SK-N-SH treated with all-trans-retinoic acid at 6 μM for 48 hours (cell line): Measurements from ENCODE around the gene TUG1.

ENCODE experiments used
- ATAC-seq: fragments of 200-7000 bp; cut with Tn5 transposase; 3 replicates; pipeline ENCODE4 v1.9.1; 2020; ENCODE audit warnings: mild to moderate bottlenecking, moderate library complexity
- ARNTL ChIP-seq: fragments of 450-650 bp; formaldehyde crosslinking; IDR thresholded peaks from 2 replicates; pipeline ENCODE4 v1.5.0; 2020; ENCODE audit warnings: low read depth, mild to moderate bottlenecking, moderate library complexity, borderline replicate concordance
- BACH2 ChIP-seq: fragments of 250-450 bp; sonication (Bioruptor Pico); IDR thresholded peaks from 2 replicates; pipeline ENCODE4 v1.9.0; 2021; ENCODE audit warnings: mild to moderate bottlenecking, borderline replicate concordance
- CSDC2 ChIP-seq: fragments of 250-450 bp; sonication (Bioruptor Pico); IDR thresholded peaks from 2 replicates; pipeline ENCODE4 v1.5.0; 2020; ENCODE audit warnings: mild to moderate bottlenecking, moderate library complexity
- ESRRG ChIP-seq: fragments of 250-450 bp; sonication (Bioruptor Pico); IDR thresholded peaks from 2 replicates; pipeline ENCODE4 v1.6.1; 2021; ENCODE audit warnings: mild to moderate bottlenecking
- GLIS3 ChIP-seq: fragments of 250-450 bp; sonication (Bioruptor Pico); IDR thresholded peaks from 2 replicates; pipeline ENCODE4 v1.5.0; 2020; ENCODE audit warnings: mild to moderate bottlenecking, moderate library complexity
- ISL1 ChIP-seq: fragments of 250-450 bp; sonication (Bioruptor Pico); IDR thresholded peaks from 2 replicates; pipeline ENCODE4 v2.1.2; 2022; ENCODE audit warnings: mild to moderate bottlenecking, moderate library complexity
- OSR1 ChIP-seq: fragments of 250-450 bp; sonication (Bioruptor Pico); IDR thresholded peaks from 2 replicates; pipeline ENCODE4 v1.8.0; 2022; ENCODE audit warnings: moderate library complexity, mild to moderate bottlenecking, inconsistent platforms
- PPARA ChIP-seq: fragments of 250-450 bp; sonication (Bioruptor Pico); IDR thresholded peaks from 2 replicates; pipeline ENCODE4 v1.5.0; 2020; ENCODE audit warnings: mild to moderate bottlenecking, borderline replicate concordance
- RARB ChIP-seq: fragments of 250-450 bp; sonication (Bioruptor Pico); IDR thresholded peaks from 2 replicates; pipeline ENCODE4 v1.8.0; 2021; ENCODE audit warnings: mild to moderate bottlenecking, moderate library complexity
- TCF4 ChIP-seq: fragments of 250-450 bp; sonication (Bioruptor Pico); IDR thresholded peaks from 2 replicates; pipeline ENCODE4 v1.8.0; 2021; ENCODE audit warnings: mild to moderate bottlenecking, moderate library complexity, borderline replicate concordance
- TOX ChIP-seq: fragments of 250-450 bp; sonication (Bioruptor Pico); IDR thresholded peaks from 2 replicates; pipeline ENCODE4 v1.8.0; 2021; ENCODE audit warnings: mild to moderate bottlenecking, moderate library complexity, borderline replicate concordance
- ZC3H10 ChIP-seq: fragments of 250-450 bp; sonication (Bioruptor Pico); IDR thresholded peaks from 2 replicates; pipeline ENCODE4 v1.5.1; 2021; ENCODE audit warnings: mild to moderate bottlenecking, moderate library complexity
- ZFP30 ChIP-seq: fragments of 450-650 bp; formaldehyde crosslinking; IDR thresholded peaks from 2 replicates; pipeline ENCODE4 v1.5.0; 2022; ENCODE audit warnings: mild to moderate bottlenecking, moderate library complexity
- ZNF565 ChIP-seq: fragments of 450-650 bp; formaldehyde crosslinking; conservative IDR thresholded peaks from 2 replicates; pipeline ENCODE4 v1.5.0; 2020; ENCODE audit warnings: low read depth, mild to moderate bottlenecking, moderate library complexity
- ZNF70 ChIP-seq: fragments of 450-650 bp; formaldehyde crosslinking; IDR thresholded peaks from 2 replicates; pipeline ENCODE4 v1.5.0; 2020; ENCODE audit warnings: mild to moderate bottlenecking, moderate library complexity
- TF ChIP-seq, protein P1 (sequence below): fragments of 250-450 bp; sonication (Bioruptor Pico); IDR thresholded peaks from 2 replicates; pipeline ENCODE4 v1.8.0; 2021; ENCODE audit warnings: low read depth, mild to moderate bottlenecking, moderate library complexity, borderline replicate concordance
- TF ChIP-seq, protein P2 (sequence below): fragments of 250-450 bp; sonication (Bioruptor Pico); IDR thresholded peaks from 2 replicates; pipeline ENCODE4 v1.5.1; 2020; ENCODE audit warnings: low read depth, mild to moderate bottlenecking, moderate library complexity
- TF ChIP-seq, protein P3 (sequence below): fragments of 250-450 bp; sonication (Bioruptor Pico); IDR thresholded peaks from 2 replicates; pipeline ENCODE4 v1.5.1; 2021; ENCODE audit warnings: mild to moderate bottlenecking, moderate library complexity
- TF ChIP-seq, protein P4 (sequence below): fragments of 250-450 bp; sonication (Bioruptor Pico); IDR thresholded peaks from 2 replicates; pipeline ENCODE4 v1.5.0; 2020; ENCODE audit warnings: mild to moderate bottlenecking, moderate library complexity
- TF ChIP-seq, protein P5 (sequence below): fragments of 250-450 bp; sonication (Bioruptor Pico); IDR thresholded peaks from 2 replicates; pipeline ENCODE4 v1.8.0; 2020; ENCODE audit warnings: mild to moderate bottlenecking, moderate library complexity, borderline replicate concordance

TUG1 gene

DNA sequence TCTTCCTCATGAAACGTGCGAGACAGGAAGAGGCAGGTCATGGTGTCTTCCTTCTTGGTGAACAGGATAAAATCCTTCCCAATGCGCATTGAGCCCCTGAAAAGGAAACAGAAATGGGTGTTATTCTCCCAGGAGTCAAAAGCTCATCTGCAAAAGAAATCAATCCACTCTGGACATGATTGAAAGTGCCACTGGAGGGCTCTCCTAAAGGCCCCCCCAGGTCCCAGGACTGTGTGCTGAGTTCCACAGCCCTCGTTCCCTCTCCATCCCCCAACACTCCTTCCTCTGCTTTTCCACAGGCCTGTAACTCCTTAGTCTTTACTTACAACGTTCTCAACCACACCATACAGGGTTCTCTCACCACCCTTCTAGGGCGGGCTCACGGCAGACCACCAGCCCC lies 22.7 kb upstream of the TUG1 start:
- TF ChIP-seq RARB (CRISPR knock-in tag) (no peak), ESRRG (CRISPR knock-in tag) (no peak), BACH2 (no peak), PPARA (CRISPR knock-in tag) (no peak), ZNF565 (CRISPR knock-in tag) (no peak), TCF4 (no peak), ZNF70 (CRISPR knock-in tag) (no peak), ARNTL (CRISPR knock-in tag) (no peak), ISL1 (CRISPR knock-in tag) (no peak), ZFP30 (CRISPR knock-in tag) (no peak), TOX (CRISPR knock-in tag) (no peak), ZC3H10 (CRISPR knock-in tag) (no peak)
- TF ChIP-seq, protein P1, sequence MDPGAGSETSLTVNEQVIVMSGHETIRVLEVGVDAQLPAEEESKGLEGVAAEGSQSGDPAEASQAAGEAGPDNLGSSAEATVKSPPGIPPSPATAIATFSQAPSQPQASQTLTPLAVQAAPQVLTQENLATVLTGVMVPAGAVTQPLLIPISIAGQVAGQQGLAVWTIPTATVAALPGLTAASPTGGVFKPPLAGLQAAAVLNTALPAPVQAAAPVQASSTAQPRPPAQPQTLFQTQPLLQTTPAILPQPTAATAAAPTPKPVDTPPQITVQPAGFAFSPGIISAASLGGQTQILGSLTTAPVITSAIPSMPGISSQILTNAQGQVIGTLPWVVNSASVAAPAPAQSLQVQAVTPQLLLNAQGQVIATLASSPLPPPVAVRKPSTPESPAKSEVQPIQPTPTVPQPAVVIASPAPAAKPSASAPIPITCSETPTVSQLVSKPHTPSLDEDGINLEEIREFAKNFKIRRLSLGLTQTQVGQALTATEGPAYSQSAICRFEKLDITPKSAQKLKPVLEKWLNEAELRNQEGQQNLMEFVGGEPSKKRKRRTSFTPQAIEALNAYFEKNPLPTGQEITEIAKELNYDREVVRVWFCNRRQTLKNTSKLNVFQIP (CRISPR knock-in tag), result no peak
- TF ChIP-seq, protein P2, sequence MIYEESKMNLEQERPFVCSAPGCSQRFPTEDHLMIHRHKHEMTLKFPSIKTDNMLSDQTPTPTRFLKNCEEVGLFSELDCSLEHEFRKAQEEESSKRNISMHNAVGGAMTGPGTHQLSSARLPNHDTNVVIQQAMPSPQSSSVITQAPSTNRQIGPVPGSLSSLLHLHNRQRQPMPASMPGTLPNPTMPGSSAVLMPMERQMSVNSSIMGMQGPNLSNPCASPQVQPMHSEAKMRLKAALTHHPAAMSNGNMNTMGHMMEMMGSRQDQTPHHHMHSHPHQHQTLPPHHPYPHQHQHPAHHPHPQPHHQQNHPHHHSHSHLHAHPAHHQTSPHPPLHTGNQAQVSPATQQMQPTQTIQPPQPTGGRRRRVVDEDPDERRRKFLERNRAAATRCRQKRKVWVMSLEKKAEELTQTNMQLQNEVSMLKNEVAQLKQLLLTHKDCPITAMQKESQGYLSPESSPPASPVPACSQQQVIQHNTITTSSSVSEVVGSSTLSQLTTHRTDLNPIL (CRISPR knock-in tag), result no peak
- TF ChIP-seq, protein P3, sequence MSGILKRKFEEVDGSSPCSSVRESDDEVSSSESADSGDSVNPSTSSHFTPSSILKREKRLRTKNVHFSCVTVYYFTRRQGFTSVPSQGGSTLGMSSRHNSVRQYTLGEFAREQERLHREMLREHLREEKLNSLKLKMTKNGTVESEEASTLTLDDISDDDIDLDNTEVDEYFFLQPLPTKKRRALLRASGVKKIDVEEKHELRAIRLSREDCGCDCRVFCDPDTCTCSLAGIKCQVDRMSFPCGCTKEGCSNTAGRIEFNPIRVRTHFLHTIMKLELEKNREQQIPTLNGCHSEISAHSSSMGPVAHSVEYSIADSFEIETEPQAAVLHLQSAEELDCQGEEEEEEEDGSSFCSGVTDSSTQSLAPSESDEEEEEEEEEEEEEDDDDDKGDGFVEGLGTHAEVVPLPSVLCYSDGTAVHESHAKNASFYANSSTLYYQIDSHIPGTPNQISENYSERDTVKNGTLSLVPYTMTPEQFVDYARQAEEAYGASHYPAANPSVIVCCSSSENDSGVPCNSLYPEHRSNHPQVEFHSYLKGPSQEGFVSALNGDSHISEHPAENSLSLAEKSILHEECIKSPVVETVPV (CRISPR knock-in tag), result no peak
- TF ChIP-seq, protein P4, sequence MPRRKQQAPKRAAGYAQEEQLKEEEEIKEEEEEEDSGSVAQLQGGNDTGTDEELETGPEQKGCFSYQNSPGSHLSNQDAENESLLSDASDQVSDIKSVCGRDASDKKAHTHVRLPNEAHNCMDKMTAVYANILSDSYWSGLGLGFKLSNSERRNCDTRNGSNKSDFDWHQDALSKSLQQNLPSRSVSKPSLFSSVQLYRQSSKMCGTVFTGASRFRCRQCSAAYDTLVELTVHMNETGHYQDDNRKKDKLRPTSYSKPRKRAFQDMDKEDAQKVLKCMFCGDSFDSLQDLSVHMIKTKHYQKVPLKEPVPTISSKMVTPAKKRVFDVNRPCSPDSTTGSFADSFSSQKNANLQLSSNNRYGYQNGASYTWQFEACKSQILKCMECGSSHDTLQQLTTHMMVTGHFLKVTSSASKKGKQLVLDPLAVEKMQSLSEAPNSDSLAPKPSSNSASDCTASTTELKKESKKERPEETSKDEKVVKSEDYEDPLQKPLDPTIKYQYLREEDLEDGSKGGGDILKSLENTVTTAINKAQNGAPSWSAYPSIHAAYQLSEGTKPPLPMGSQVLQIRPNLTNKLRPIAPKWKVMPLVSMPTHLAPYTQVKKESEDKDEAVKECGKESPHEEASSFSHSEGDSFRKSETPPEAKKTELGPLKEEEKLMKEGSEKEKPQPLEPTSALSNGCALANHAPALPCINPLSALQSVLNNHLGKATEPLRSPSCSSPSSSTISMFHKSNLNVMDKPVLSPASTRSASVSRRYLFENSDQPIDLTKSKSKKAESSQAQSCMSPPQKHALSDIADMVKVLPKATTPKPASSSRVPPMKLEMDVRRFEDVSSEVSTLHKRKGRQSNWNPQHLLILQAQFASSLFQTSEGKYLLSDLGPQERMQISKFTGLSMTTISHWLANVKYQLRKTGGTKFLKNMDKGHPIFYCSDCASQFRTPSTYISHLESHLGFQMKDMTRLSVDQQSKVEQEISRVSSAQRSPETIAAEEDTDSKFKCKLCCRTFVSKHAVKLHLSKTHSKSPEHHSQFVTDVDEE (CRISPR knock-in tag), result no peak
- TF ChIP-seq, protein P5, sequence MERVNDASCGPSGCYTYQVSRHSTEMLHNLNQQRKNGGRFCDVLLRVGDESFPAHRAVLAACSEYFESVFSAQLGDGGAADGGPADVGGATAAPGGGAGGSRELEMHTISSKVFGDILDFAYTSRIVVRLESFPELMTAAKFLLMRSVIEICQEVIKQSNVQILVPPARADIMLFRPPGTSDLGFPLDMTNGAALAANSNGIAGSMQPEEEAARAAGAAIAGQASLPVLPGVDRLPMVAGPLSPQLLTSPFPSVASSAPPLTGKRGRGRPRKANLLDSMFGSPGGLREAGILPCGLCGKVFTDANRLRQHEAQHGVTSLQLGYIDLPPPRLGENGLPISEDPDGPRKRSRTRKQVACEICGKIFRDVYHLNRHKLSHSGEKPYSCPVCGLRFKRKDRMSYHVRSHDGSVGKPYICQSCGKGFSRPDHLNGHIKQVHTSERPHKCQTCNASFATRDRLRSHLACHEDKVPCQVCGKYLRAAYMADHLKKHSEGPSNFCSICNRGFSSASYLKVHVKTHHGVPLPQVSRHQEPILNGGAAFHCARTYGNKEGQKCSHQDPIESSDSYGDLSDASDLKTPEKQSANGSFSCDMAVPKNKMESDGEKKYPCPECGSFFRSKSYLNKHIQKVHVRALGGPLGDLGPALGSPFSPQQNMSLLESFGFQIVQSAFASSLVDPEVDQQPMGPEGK, result no peak
- no peak for ATAC-seq

DNA sequence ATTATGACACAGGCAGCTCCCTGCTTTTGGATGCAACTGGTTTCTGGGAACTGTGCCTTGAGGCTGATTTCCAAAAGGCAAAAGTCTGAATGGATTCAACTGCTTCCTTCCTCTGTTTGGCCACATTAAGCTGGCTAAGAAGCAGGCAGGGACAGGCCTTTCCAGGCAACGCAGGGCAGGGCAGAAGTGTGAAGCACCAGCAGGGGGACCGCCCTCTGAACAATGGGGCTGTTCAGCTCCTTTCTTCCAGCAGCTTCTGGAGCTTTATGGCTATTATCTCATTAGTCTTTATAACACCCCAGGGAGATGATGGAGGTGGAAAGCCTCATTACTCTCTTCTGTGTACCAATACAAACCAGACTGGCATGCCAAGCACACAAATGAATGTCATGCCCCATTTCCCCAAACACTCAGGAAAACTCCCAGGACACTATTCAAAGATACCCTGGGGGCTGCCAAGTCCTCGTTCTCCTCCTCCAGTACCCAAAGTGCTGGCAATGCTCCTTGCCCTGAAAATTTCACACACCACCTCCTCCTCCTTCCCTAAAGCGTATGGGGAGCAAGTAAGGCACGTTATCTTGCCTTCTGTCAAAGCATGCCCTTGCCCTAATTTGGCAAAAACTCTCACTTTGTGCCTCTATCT lies 21.8 kb upstream of the TUG1 start:
- no peak for ATAC-seq
- TF ChIP-seq ZC3H10 (CRISPR knock-in tag) (no peak), CSDC2 (no peak), ARNTL (CRISPR knock-in tag) (no peak), ZNF565 (CRISPR knock-in tag) (no peak), ISL1 (CRISPR knock-in tag) (no peak), TCF4 (no peak), GLIS3 (CRISPR knock-in tag) (no peak), RARB (CRISPR knock-in tag) (no peak), ZNF70 (CRISPR knock-in tag) (no peak), OSR1 (CRISPR knock-in tag) (no peak), ZFP30 (CRISPR knock-in tag) (no peak), ESRRG (CRISPR knock-in tag) (no peak)
- TF ChIP-seq, protein P4 (CRISPR knock-in tag), result no peak
- TF ChIP-seq, protein P3 (CRISPR knock-in tag), result no peak
- TF ChIP-seq, protein P5, result no peak
- TF ChIP-seq, protein P2 (CRISPR knock-in tag), result no peak
